Esophagus muscularis mucosa (tissue), 3 donors: ENCODE measurements around the gene ZNF546.

Experiments used
- CTCF ChIP-seq, 3 experiments: fragments of 200-600 bp in 2 of 3; fragments of 450-650 bp in 1 of 3; sonication (generic) in 2 of 3; IDR thresholded peaks; one replicate each; pipeline ENCODE4 v1.5.1; 2017 to 2019; ENCODE audit warnings: antibody characterized with exemption in 3 of 3, mild to moderate bottlenecking in 2 of 3, moderate library complexity in 1 of 3
- POLR2A ChIP-seq: fragments of 450-650 bp; IDR thresholded peaks from one replicate; pipeline ENCODE4 v1.6.1; 2017; ENCODE audit warnings: antibody characterized with exemption, moderate library complexity, mild to moderate bottlenecking, low read depth

DNA sequence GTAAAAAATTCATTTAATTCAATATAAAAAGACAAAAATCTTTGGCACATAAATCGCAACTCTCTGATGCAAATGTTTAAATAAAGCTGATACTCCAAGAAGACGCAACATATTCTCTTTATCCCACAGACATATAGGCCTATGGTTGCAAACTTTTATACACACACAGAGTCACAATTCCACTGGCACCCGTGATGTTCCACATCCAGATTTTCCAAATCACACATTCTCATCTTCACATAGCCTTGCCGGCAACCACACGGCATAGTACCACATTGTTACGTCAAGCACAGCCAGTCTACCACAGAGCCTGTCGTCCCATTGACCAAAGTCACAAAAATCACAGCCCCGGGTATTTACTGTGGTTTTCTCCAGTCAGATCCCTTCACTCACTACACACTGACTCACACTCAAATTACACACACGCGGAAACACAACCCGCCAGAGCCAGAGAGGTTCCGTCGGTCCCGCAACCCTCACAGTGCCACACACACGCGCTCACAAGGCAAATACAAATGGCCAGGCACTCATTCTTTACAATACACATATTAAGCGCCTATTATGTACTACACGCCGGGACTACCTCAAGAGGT is 546 bp upstream of the ZNF546 start:
- TF ChIP-seq CTCF (IDR thresholded peaks at IDR 0.05) (no peak), POLR2A (no peak)
